Measurements from ENCODE around the gene HMCES. TPM values are rescaled to one million over a fixed set of nuclear protein-coding genes. Genes with fewer than 3 reads are reported as not detected.
A peak's percentile ranks its signal among the peaks of the same experiment; 100 is the strongest.

HMCES gene
- total RNA-seq = 17.0 TPM

- peak; percentile 85 for DNase-seq
Measured at GRCh38 chr3:129278439-129278965, at the start of gene HMCES. Gene HMCES, plus strand, starts transcription at chr3:129278870. Its CDS starts 863 bp downstream, at chr3:129279733.

GRCh38 chr3:129228891-129229585 lies 49.6 kb upstream of the HMCES start:
- DNase-seq = no peak

GRCh38 chr3:129230311-129231019 lies 48.2 kb upstream of the HMCES start:
- DNase-seq = no peak

GRCh38 chr3:129231331-129232119 lies 47.1 kb upstream of the HMCES start:
- DNase-seq = no peak

GRCh38 chr3:129233538-129233937 lies 45.1 kb upstream of the HMCES start:
- no peak for DNase-seq

GRCh38 chr3:129234441-129234840 lies 44.2 kb upstream of the HMCES start:
- no peak for DNase-seq

GRCh38 chr3:129235344-129235917 lies 43.2 kb upstream of the HMCES start:
- no peak for DNase-seq

GRCh38 chr3:129238945-129239705 lies 39.5 kb upstream of the HMCES start:
- DNase-seq = no peak

- no peak for DNase-seq
Measured at GRCh38 chr3:129239991-129240390, 38.7 kb upstream of the HMCES start.

- DNase-seq = no peak
Measured at GRCh38 chr3:129240436-129240835, 38.2 kb upstream of the HMCES start.

- DNase-seq = no peak
Measured at GRCh38 chr3:129245141-129245540, 33.5 kb upstream of the HMCES start.

GRCh38 chr3:129245641-129246306 lies 32.9 kb upstream of the HMCES start:
- DNase-seq = peak; percentile 62

GRCh38 chr3:129246636-129247035 lies 32.0 kb upstream of the HMCES start:
- DNase-seq = no peak

- no peak for DNase-seq
Measured at GRCh38 chr3:129248286-129248979, 30.2 kb upstream of the HMCES start.

- peak; percentile 77 for DNase-seq
Measured at GRCh38 chr3:129249284-129250065, 29.2 kb upstream of the HMCES start, which contains the start of gene COPG1. Gene COPG1, plus strand, starts transcription at chr3:129249606. Its CDS starts 104 bp downstream, at chr3:129249710.

- DNase-seq = no peak
Measured at GRCh38 chr3:129252748-129253147, 25.9 kb upstream of the HMCES start.

GRCh38 chr3:129254536-129255230 lies 24.0 kb upstream of the HMCES start:
- no peak for DNase-seq

GRCh38 chr3:129256270-129256669 lies 22.4 kb upstream of the HMCES start:
- DNase-seq = no peak

GRCh38 chr3:129257609-129258008 lies 21.1 kb upstream of the HMCES start:
- DNase-seq = no peak

All from occipital lobe (tissue), 2 donors.